H1 (cell line): ENCODE measurements around the gene MYCBPAP. TPM values are rescaled to one million over a fixed set of nuclear protein-coding genes. Genes with fewer than 3 reads are reported as not detected.

Experiments
- CTCF ChIA-PET: fragments of 300-600 bp; sonication (Branson Sonifier 250); formaldehyde crosslinking; loops from one replicate; lab custom pipeline; 2021; ENCODE audit not compliant: partially characterized antibody; lab: Charles Lee
- POLR2A ChIA-PET: fragments of 300-600 bp; sonication (Branson Sonifier 250); formaldehyde crosslinking; loops from one replicate; lab custom pipeline; 2021; ENCODE audit warnings: inconsistent platforms; ENCODE audit not compliant: partially characterized antibody; lab: Charles Lee
- DNase-seq, 2 experiments: peaks; one replicate each; pipeline versions ENCODE4 v3.0.0 to v3.0.0-alpha.2; 2010 to 2022; ENCODE audit warnings: low spot score in 2 of 2, low read depth in 1 of 2, mixed read lengths in 1 of 2
- FAIRE-seq: peaks from 2 replicates; lab custom pipeline; 2011; peaks lifted over from hg19 to GRCh38; lab: Jason Lieb, UNC
- H2AFZ ChIP-seq: 2 replicates; pipeline ENCODE4 v1.8.1; 2012; ENCODE audit warnings: low read length, inconsistent platforms
- H2AK5ac ChIP-seq: 2 replicates; pipeline ENCODE4 v1.6.1; 2013; ENCODE audit warnings: low read depth, low read length
- H2BK120ac ChIP-seq: replicated peaks from 2 replicates; pipeline ENCODE3; 2013; ENCODE audit warnings: low read depth, low read length, inconsistent platforms
- H2BK12ac ChIP-seq: 2 replicates; pipeline ENCODE4 v1.6.1; 2013; ENCODE audit warnings: low read depth, low read length
- H2BK15ac ChIP-seq: 2 replicates; pipeline ENCODE4 v1.6.1; 2013; ENCODE audit warnings: low read length
- H2BK20ac ChIP-seq: 2 replicates; pipeline ENCODE4 v1.6.1; 2013; ENCODE audit warnings: low read length
- H2BK5ac ChIP-seq: 2 replicates; pipeline ENCODE4 v1.6.1; 2013; ENCODE audit warnings: low read depth, low read length
- H3K14ac ChIP-seq: 2 replicates; pipeline ENCODE4 v1.6.1; 2013; ENCODE audit warnings: inconsistent platforms; ENCODE audit not compliant: insufficient read length
- H3K18ac ChIP-seq: 2 replicates; pipeline ENCODE4 v1.6.1; 2013; ENCODE audit warnings: low read length; ENCODE audit errors: extremely low read depth
- H3K23ac ChIP-seq: 2 replicates; pipeline ENCODE4 v1.6.1; 2013; ENCODE audit warnings: inconsistent platforms; ENCODE audit not compliant: insufficient read length
- H3K23me2 ChIP-seq: 2 replicates; pipeline ENCODE4 v1.6.1; 2013; ENCODE audit warnings: low read depth, low read length
- H3K27ac ChIP-seq: 2 replicates; pipeline ENCODE4 v1.6.1; 2011; ENCODE audit warnings: low read depth, low read length, inconsistent platforms
- H3K27me3 ChIP-seq, 4 experiments: replicated peaks in 1 of 4; 1 replicate in 1 of 4; 2 replicates in 3 of 4; pipeline versions ENCODE4 v1.6.1 to v1.8.1; 2011 to 2013; ENCODE audit warnings: low read length in 3 of 4, mild to moderate bottlenecking in 3 of 4, inconsistent platforms in 2 of 4, mixed read lengths in 2 of 4, moderate library complexity in 1 of 4; ENCODE audit not compliant: control insufficient read depth in 3 of 4, insufficient read depth in 3 of 4; ENCODE audit errors: extremely low read depth in 1 of 4
- H3K36me3 ChIP-seq, 4 experiments: 2 replicates each; pipeline versions ENCODE4 v1.6.1 to v1.8.1; 2011 to 2013; ENCODE audit warnings: mild to moderate bottlenecking in 4 of 4, low read length in 3 of 4, moderate library complexity in 2 of 4, control low read depth in 1 of 4, inconsistent platforms in 1 of 4; ENCODE audit not compliant: insufficient read depth in 4 of 4, control insufficient read depth in 2 of 4
- H3K4ac ChIP-seq: replicated peaks from 2 replicates; pipeline ENCODE3; 2013; ENCODE audit warnings: low read length, low read depth, mixed read lengths, inconsistent platforms; ENCODE audit not compliant: insufficient read length
- H3K4me1 ChIP-seq, 4 experiments: replicated peaks in 1 of 4; 1 replicate in 1 of 4; 2 replicates in 3 of 4; pipeline versions ENCODE4 v1.6.1 to v1.8.1; 2011 to 2013; ENCODE audit warnings: low read length in 3 of 4, inconsistent platforms in 2 of 4, mixed read lengths in 1 of 4; ENCODE audit not compliant: insufficient read depth in 4 of 4, control insufficient read depth in 3 of 4
- H3K4me2 ChIP-seq, 2 experiments: 2 replicates each; pipeline versions ENCODE4 v1.6.1 to v1.8.1; 2011 to 2013; ENCODE audit warnings: low read depth in 2 of 2, low read length in 2 of 2, control low read depth in 1 of 2, inconsistent platforms in 1 of 2, mild to moderate bottlenecking in 1 of 2; ENCODE audit not compliant: insufficient read depth in 1 of 2
- H3K4me3 ChIP-seq, 4 experiments: fragments of 200-600, 300-600 bp in 1 of 4; sonication (generic), shearing (Covaris generic), sonication (Bioruptor Twin) in 1 of 4; 2 replicates each; pipeline versions ENCODE4 v1.5.1 to v1.8.1; 2011 to 2016; ENCODE audit warnings: low read length in 4 of 4, low read depth in 3 of 4, control low read depth in 2 of 4, inconsistent platforms in 2 of 4, mild to moderate bottlenecking in 2 of 4, mixed read lengths in 1 of 4, moderate library complexity in 1 of 4; ENCODE audit not compliant: insufficient read depth in 2 of 4; ENCODE audit errors: extremely low read depth in 1 of 4
- H3K56ac ChIP-seq: replicated peaks from 2 replicates; pipeline ENCODE3; 2013; ENCODE audit warnings: low read depth, mild to moderate bottlenecking, mixed read lengths, low read length, inconsistent platforms; ENCODE audit not compliant: insufficient read length
- H3K79me1 ChIP-seq: 2 replicates; pipeline ENCODE4 v1.6.1; 2013; ENCODE audit warnings: low read depth, low read length, control low read depth
- H3K79me2 ChIP-seq, 2 experiments: 2 replicates each; pipeline versions ENCODE4 v1.6.1 to v1.8.1; 2012 to 2013; ENCODE audit warnings: low read length in 2 of 2, mild to moderate bottlenecking in 2 of 2, inconsistent platforms in 1 of 2; ENCODE audit not compliant: insufficient read depth in 2 of 2, control insufficient read depth in 1 of 2
- H3K9ac ChIP-seq, 4 experiments: replicated peaks in 1 of 4; 1 replicate in 1 of 4; 2 replicates in 3 of 4; pipeline versions ENCODE4 v1.6.1 to v1.8.1; 2011 to 2013; ENCODE audit warnings: low read depth in 3 of 4, low read length in 3 of 4, control low read depth in 2 of 4, mild to moderate bottlenecking in 2 of 4, moderate library complexity in 2 of 4, inconsistent platforms in 1 of 4; ENCODE audit errors: extremely low read depth in 1 of 4
- H3K9me3 ChIP-seq, 2 experiments: 2 replicates each; pipeline versions ENCODE4 v1.6.1 to v1.8.1; 2012 to 2013; ENCODE audit warnings: mild to moderate bottlenecking in 2 of 2, moderate library complexity in 2 of 2, control low read depth in 1 of 2, inconsistent platforms in 1 of 2, low read depth in 1 of 2, low read length in 1 of 2, mixed read lengths in 1 of 2; ENCODE audit not compliant: insufficient read depth in 2 of 2
- H4K20me1 ChIP-seq, 2 experiments: replicated peaks in 1 of 2; 2 replicates each; pipeline versions ENCODE3 to v1.8.1; 2011 to 2013; ENCODE audit warnings: inconsistent platforms in 2 of 2, low read length in 2 of 2, mild to moderate bottlenecking in 1 of 2; ENCODE audit not compliant: insufficient read depth in 2 of 2, control insufficient read depth in 1 of 2
- H4K5ac ChIP-seq: 2 replicates; pipeline ENCODE4 v1.6.1; 2013; ENCODE audit warnings: low read length, low read depth, mixed read lengths, inconsistent platforms; ENCODE audit not compliant: insufficient read length
- H4K8ac ChIP-seq: 2 replicates; pipeline ENCODE4 v1.8.0; 2013; ENCODE audit warnings: mild to moderate bottlenecking, moderate library complexity, low read length, inconsistent platforms; ENCODE audit not compliant: insufficient read depth; ENCODE audit errors: extremely low read depth
- H4K91ac ChIP-seq: replicated peaks from 2 replicates; pipeline ENCODE3; 2013; ENCODE audit warnings: low read length, mixed read lengths, inconsistent platforms; ENCODE audit not compliant: insufficient read length
- BCL11A ChIP-seq, 2 experiments: IDR thresholded peaks; one replicate each; pipeline ENCODE4 v1.6.1; 2011; ENCODE audit warnings: low read depth in 2 of 2, low read length in 2 of 2, mild to moderate bottlenecking in 2 of 2
- CBX8 ChIP-seq: fragments of 300-800, 300-1000 bp; sonication (generic); IDR thresholded peaks from 2 replicates; pipeline ENCODE4 v1.7.1; 2016; ENCODE audit warnings: low read depth, low read length, borderline replicate concordance
- EGR1 ChIP-seq: IDR thresholded peaks from 2 replicates; pipeline ENCODE4 v1.6.1; 2011; ENCODE audit warnings: low read depth, low read length, borderline replicate concordance
- EZH2 ChIP-seq: fragments of 200-600 bp; sonication (generic); IDR thresholded peaks from 2 replicates; pipeline ENCODE4 v1.7.1; 2012; ENCODE audit warnings: low read depth, mild to moderate bottlenecking, moderate library complexity, low read length, inconsistent platforms; ENCODE audit not compliant: severe bottlenecking
- FOSL1 ChIP-seq: IDR thresholded peaks from 2 replicates; pipeline ENCODE4 v1.6.1; 2011; ENCODE audit warnings: mild to moderate bottlenecking, low read depth, low read length, moderate library complexity; ENCODE audit not compliant: insufficient read depth
- KDM5A ChIP-seq: fragments of 200-600 bp; IDR thresholded peaks from 2 replicates; pipeline ENCODE4 v1.7.1; 2012; ENCODE audit warnings: mild to moderate bottlenecking, low read length, inconsistent platforms, mixed read lengths
- SIRT6 ChIP-seq: IDR thresholded peaks from one replicate; pipeline ENCODE4 v1.7.1; 2012; ENCODE audit warnings: low read length, inconsistent platforms
- SIX5 ChIP-seq: IDR thresholded peaks from 2 replicates; pipeline ENCODE4 v1.6.1; 2011; ENCODE audit warnings: mild to moderate bottlenecking, low read depth, low read length
- SP1 ChIP-seq: IDR thresholded peaks from 2 replicates; pipeline ENCODE4 v1.6.1; 2011; ENCODE audit warnings: low read depth, low read length
- SRF ChIP-seq: IDR thresholded peaks from 2 replicates; pipeline ENCODE4 v1.6.1; 2011; ENCODE audit warnings: mild to moderate bottlenecking, low read depth, low read length, moderate library complexity
- TAF1 ChIP-seq: IDR thresholded peaks from 2 replicates; pipeline ENCODE4 v1.6.1; 2011; ENCODE audit warnings: mild to moderate bottlenecking, low read depth, low read length
- WGBS, 2 experiments: shearing (Covaris generic) in 1 of 2; methylation state at CpG; one replicate each; pipeline versions ENCODE4 v1.1.6 to v1.1.7; 2013 to 2015; ENCODE audit warnings: low lambda C conversion rate in 2 of 2, mixed read lengths in 2 of 2, inconsistent platforms in 1 of 2, low coverage in 1 of 2, missing lambda C conversion rate in 1 of 2; ENCODE audit not compliant: insufficient replicate concordance in 2 of 2, insufficient coverage in 1 of 2, insufficient read length in 1 of 2; ENCODE audit errors: extremely low coverage in 1 of 2, missing lambda C conversion rate in 1 of 2; 5-methylcytosine and 5-hydroxymethylcytosine counted together
- polyA plus RNA-seq, 7 experiments: library from polyadenylated mRNA; depleted of rRNA in 3 of 7; stranded (reverse) in 5 of 7; unstranded in 2 of 7; fragments of >200 nt in 5 of 7; fragments of 200-250 nt in 2 of 7; gene quantifications; 1 replicate in 5 of 7; 2 replicates in 1 of 7; 4 replicates in 1 of 7; pipeline versions ENCODE4 v1.2.1 to v1.2.3, GENCODE V29; 2011 to 2013; ENCODE audit warnings: missing spikeins in 2 of 7, mixed read lengths in 2 of 7
- total RNA-seq: library from RNA; stranded (reverse); fragmentation: NEBNext Ultra II Directional; extraction: Animal tissue kit (Norgen Biotek cat#: 25700); gene quantifications from 2 replicates; pipeline ENCODE4 v1.2.1, GENCODE V29; 2021
- TF ChIP-seq, protein P1 (sequence below): IDR thresholded peaks from 2 replicates; pipeline ENCODE4 v1.6.1; 2011; ENCODE audit warnings: low read length, improper control_type of control experiment

Gene MYCBPAP
- total and polyA plus RNA-seq, 2 of the 8 experiments (the other 6 are each of a cell fraction or from before 2014, with no cell fraction given) = 0.89 to 3.3 TPM

DNA sequence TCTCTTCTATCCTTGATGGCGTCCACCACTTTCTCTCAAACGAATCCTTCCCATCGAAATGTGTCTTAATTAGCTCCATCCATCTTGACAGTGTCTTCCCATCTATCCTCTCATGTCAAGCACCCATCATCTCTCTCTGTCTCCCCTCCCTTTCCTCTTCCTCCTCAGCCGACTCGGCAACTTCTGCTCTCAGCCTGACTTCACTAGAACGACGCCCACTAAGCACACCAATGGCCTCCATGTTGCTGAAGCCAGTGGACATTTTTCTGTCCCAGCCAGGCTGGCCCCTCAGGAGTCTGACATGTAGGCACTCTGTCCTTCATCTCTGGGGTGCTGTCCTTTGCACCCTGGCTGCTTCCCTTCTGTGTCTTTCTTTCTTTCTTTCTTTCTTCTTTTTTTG is 36.3 kb downstream of the MYCBPAP start:
- H4K20me1 ChIP-seq = no peaks in the 10 kb centered on the region
- no peak overlapping the region for H3K56ac ChIP-seq
- no peaks in the 10 kb centered on the region for H3K79me1 ChIP-seq
- 90% methylated on average over 7 of the region's 7 CpGs; no CpG with 5 or more reads in 1 of the 2 experiments for WGBS, 2 experiments
- H3K23me2 ChIP-seq = peaks cover 5% of the 10 kb centered on the region; the same call in 1 of the 2 replicates
- H3K18ac ChIP-seq = no peak overlapping the region
- H2BK15ac ChIP-seq = peak overlapping the region; percentile 88; the same call in 1 of the 2 replicates
- H3K14ac ChIP-seq = no peak overlapping the region
- no peaks in the 10 kb centered on the region for H3K36me3 ChIP-seq
- TF ChIP-seq EZH2 = no peak
- TF ChIP-seq, protein P1, sequence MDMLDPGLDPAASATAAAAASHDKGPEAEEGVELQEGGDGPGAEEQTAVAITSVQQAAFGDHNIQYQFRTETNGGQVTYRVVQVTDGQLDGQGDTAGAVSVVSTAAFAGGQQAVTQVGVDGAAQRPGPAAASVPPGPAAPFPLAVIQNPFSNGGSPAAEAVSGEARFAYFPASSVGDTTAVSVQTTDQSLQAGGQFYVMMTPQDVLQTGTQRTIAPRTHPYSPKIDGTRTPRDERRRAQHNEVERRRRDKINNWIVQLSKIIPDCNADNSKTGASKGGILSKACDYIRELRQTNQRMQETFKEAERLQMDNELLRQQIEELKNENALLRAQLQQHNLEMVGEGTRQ = no peak
- TF ChIP-seq SIRT6 = no peak
- TF ChIP-seq KDM5A = no peak
- no peak for TF ChIP-seq EGR1
- no peak for TF ChIP-seq FOSL1
- TF ChIP-seq SIX5 = no peak
- TF ChIP-seq SRF = no peak
- TF ChIP-seq CBX8 = no peak
- no peak for TF ChIP-seq BCL11A (IDR thresholded peaks at IDR 0.05; ENCODE audit: low read depth in 2 of 2, low read length in 2 of 2)
- no peak for TF ChIP-seq TAF1
- TF ChIP-seq SP1 = no peak
- TF ChIP-seq, all 59 proteins: peak for 0
- Histone ChIP-seq H2BK20ac (no peak overlapping the region), H3K23ac (no peak overlapping the region), H4K5ac (no peak overlapping the region), H3K4me3 (no peak overlapping the region), H2AK5ac (no peak overlapping the region), H4K8ac (no peak overlapping the region), H3K4ac (no peak overlapping the region), H3K27me3 (peaks cover 0 to 6% (median 5%) of the 10 kb centered on the region in 4 experiments; a peak in 4 of 7 replicates), H3K9ac (no peak overlapping the region), H3K79me2 (no peaks in the 10 kb centered on the region), H2BK12ac (no peak overlapping the region), H3K4me2 (no peak overlapping the region), H2BK120ac (no peak overlapping the region), H3K27ac (no peak overlapping the region), H2BK5ac (no peak overlapping the region), H2AFZ (no peak overlapping the region), H3K4me1 (peaks cover 6 to 25% (median 17%) of the 10 kb centered on the region in 4 experiments), H4K91ac (no peak overlapping the region), H3K9me3 (no peaks in the 10 kb centered on the region)
- FAIRE-seq (no peak), DNase-seq (no peak)
- ChIA-PET POLR2A (no interaction called here), CTCF (interaction anchor here (1.0 to 2.9 kb wide), 12 partner anchors 11 to 153 kb away, joined by 3 to 21 read pairs (median 4); no protein-coding TSS in a partner anchor)
